ENCODE measurements around the gene RPGRIP1L. TPM values are rescaled to one million over a fixed set of nuclear protein-coding genes. Genes with fewer than 3 reads are reported as not detected.

RPGRIP1L gene
- total RNA-seq, 1 donor from 2014 or later, result 22.0 TPM

GRCh38 chr16:53576904-53577303 is 126.8 kb downstream of the RPGRIP1L start:
- no peaks in the 10 kb centered on the region for H3K4me1 Mint-ChIP-seq
- no peaks in the 10 kb centered on the region for H3K36me3 Mint-ChIP-seq
- no peak overlapping the region for H3K4me3 Mint-ChIP-seq
- DNase-seq (ENCODE audit: low spot score in 2 of 2, unreplicated experiment in 2 of 2), result no peak
- no peaks in the 10 kb centered on the region for H3K27me3 Mint-ChIP-seq (ENCODE audit: low read depth)
- H3K9me3 Mint-ChIP-seq, result peaks cover 19% of the 10 kb centered on the region
- no peak overlapping the region for H3K27ac Mint-ChIP-seq
- no peak for TF ChIP-seq CTCF (IDR thresholded peaks at IDR 0.05; ENCODE audit: unreplicated experiment)

DNA sequence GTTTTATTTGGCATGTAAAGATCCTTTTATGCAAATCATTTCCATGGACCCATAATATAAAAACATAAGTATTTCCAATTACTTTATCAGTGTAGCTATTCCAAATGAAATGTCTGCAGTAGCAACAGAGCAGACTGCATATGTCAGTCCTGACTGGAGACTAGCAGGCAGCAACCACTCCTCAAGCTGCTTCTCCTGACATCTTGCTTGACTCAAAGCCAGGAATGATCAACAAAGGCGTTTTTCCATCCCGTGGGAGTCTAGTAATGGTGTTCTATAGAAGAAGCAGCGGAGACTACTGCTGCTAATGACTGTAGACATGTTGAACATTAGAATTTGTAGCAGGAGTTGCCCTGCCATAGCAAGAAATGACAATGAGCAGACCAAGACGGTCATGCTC is 127.4 kb downstream of the RPGRIP1L start:
- Mint-ChIP-seq H3K9me3 (peaks cover 26% of the 10 kb centered on the region), H3K27ac (no peak overlapping the region), H3K36me3 (peaks cover 6% of the 10 kb centered on the region), H3K4me1 (no peaks in the 10 kb centered on the region), H3K27me3 (ENCODE audit: low read depth) (no peaks in the 10 kb centered on the region), H3K4me3 (no peak overlapping the region)
- no peak for DNase-seq (ENCODE audit: low spot score in 2 of 2, unreplicated experiment in 2 of 2)
- no peak for TF ChIP-seq CTCF (IDR thresholded peaks at IDR 0.05; ENCODE audit: unreplicated experiment)

DNA sequence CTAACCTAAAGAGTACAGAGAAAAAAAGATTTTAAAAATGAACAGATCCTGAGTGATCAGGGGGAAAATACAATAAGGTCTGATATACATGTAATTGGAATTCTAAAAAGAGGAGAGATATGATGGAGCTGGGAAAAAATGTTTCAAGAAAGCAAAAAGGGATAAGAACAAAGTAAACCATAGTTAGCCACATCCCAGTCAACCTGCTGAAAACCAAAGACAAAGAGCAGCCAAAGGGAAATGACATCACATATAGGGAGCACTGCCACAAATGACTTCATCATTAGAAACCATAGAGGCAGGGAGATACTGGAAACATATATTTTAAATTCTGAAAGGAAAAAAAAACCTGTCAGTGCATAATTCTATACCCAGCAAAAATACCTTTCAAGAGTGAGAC is 131.9 kb downstream of the RPGRIP1L start:
- no peak for TF ChIP-seq CTCF (IDR thresholded peaks at IDR 0.05; ENCODE audit: unreplicated experiment)
- Mint-ChIP-seq H3K36me3 (peaks cover 6% of the 10 kb centered on the region), H3K27me3 (ENCODE audit: low read depth) (no peaks in the 10 kb centered on the region), H3K27ac (no peak overlapping the region), H3K4me1 (no peaks in the 10 kb centered on the region), H3K9me3 (peaks cover 39% of the 10 kb centered on the region), H3K4me3 (no peak overlapping the region)
- DNase-seq (ENCODE audit: low spot score in 2 of 2, unreplicated experiment in 2 of 2), result no peak

GRCh38 chr16:53566552-53567245 is 137.0 kb downstream of the RPGRIP1L start:
- H3K27ac Mint-ChIP-seq, result no peak overlapping the region
- peaks cover 5% of the 10 kb centered on the region for H3K36me3 Mint-ChIP-seq
- TF ChIP-seq CTCF (IDR thresholded peaks at IDR 0.05; ENCODE audit: unreplicated experiment), result no peak
- H3K4me3 Mint-ChIP-seq, result no peak overlapping the region
- H3K9me3 Mint-ChIP-seq, result peaks cover 23% of the 10 kb centered on the region
- H3K27me3 Mint-ChIP-seq (ENCODE audit: low read depth), result no peaks in the 10 kb centered on the region
- peaks cover 5% of the 10 kb centered on the region for H3K4me1 Mint-ChIP-seq
- no peak for DNase-seq (ENCODE audit: low spot score in 2 of 2, unreplicated experiment in 2 of 2)

DNA sequence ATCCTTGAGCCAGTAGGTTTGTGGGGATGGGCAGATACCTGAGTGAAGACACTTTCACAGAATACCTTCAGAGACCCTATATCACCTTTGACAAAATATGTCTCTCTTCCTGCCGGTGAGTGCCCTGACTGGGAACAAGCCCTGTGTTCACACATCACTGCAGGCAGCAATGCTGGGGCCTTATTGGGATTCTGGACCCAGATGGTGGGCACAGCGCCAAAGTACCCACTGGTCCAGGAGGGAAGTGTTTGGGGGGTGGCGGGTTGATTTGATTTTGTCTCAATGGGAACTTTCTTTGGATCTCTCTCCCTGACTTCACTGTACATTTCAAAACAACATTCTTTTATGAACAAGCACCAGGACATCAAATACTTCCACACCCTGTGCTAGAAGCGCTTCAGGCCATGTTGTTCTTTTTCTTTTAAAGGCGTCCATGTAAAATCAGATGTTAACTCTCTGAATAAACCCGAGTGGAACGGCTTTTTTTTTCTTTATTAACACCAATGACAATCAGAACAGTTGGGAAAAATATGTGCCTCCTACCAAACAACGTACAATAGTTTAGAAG is 138.3 kb downstream of the RPGRIP1L start:
- no peak for TF ChIP-seq CTCF (IDR thresholded peaks at IDR 0.05; ENCODE audit: unreplicated experiment)
- peaks cover 5% of the 10 kb centered on the region for H3K4me1 Mint-ChIP-seq
- no peak overlapping the region for H3K27ac Mint-ChIP-seq
- H3K4me3 Mint-ChIP-seq, result no peak overlapping the region
- H3K36me3 Mint-ChIP-seq, result no peaks in the 10 kb centered on the region
- DNase-seq (ENCODE audit: low spot score in 2 of 2, unreplicated experiment in 2 of 2), result no peak
- peaks cover 10% of the 10 kb centered on the region for H3K9me3 Mint-ChIP-seq
- no peaks in the 10 kb centered on the region for H3K27me3 Mint-ChIP-seq (ENCODE audit: low read depth)

All from mesothelial cell of epicardium (in vitro differentiated cells).